ENCODE measurements around the gene DIS3.
A peak's percentile ranks its signal among the peaks of the same experiment; 100 is the strongest.

The DIS3 gene

DNA sequence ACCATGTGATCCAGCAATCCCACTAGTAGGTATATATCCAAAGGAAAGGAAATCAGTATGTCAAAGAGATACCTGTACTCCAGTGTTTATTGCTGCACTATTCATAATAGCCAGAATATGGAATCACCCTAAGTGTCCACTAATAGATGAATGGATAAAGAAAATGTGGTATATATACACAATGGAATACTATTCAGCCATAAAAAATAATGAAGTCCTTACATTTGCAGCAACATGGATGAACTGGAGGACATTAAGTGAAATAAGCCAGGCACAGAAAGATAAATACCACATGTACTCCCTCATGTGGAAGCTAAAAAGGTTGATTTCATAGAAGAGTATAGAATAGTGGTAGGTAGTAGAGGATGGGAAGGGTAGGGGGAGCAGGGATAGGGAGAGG is 30.5 kb downstream of the DIS3 start:
- TF ChIP-seq, protein P1, sequence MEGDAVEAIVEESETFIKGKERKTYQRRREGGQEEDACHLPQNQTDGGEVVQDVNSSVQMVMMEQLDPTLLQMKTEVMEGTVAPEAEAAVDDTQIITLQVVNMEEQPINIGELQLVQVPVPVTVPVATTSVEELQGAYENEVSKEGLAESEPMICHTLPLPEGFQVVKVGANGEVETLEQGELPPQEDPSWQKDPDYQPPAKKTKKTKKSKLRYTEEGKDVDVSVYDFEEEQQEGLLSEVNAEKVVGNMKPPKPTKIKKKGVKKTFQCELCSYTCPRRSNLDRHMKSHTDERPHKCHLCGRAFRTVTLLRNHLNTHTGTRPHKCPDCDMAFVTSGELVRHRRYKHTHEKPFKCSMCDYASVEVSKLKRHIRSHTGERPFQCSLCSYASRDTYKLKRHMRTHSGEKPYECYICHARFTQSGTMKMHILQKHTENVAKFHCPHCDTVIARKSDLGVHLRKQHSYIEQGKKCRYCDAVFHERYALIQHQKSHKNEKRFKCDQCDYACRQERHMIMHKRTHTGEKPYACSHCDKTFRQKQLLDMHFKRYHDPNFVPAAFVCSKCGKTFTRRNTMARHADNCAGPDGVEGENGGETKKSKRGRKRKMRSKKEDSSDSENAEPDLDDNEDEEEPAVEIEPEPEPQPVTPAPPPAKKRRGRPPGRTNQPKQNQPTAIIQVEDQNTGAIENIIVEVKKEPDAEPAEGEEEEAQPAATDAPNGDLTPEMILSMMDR (conservative IDR thresholded peaks at IDR 0.05; ENCODE audit: low read depth) = no peak
- CTCF ChIA-PET = no interaction called here
- H3K27ac ChIP-seq = no peak overlapping the region
- DNase-seq (ENCODE audit: low spot score) = no peak
- POLR2A ChIA-PET (ENCODE audit: low non-redundant PET) = no interaction called here

DNA sequence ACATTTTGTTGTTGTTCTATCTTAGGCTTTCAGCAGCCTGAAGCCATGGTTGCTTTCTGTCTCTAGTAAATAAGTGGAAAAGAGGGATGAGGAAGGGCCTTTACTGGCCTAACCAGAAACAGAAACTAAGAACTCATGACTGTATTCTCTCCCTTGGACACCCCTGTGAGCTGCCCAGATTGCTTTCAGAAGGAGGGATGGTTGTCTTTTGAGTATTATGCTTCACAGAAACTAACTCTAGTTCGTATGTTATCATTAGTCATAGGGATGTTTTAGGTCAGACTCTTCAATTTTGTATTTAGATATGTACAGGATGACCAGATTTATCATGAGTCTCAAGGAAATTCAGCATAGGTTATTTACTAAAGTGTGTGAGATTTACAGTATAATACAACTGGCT is 36.4 kb downstream of the DIS3 start:
- no peak overlapping the region for H3K27ac ChIP-seq
- no peak for DNase-seq (ENCODE audit: low spot score)
- TF ChIP-seq, protein P1 (conservative IDR thresholded peaks at IDR 0.05; ENCODE audit: low read depth) = no peak
- ChIA-PET CTCF (interaction anchor here (0.6 kb wide), 1 partner anchor 16 kb away, joined by 3 read pairs; no protein-coding TSS in a partner anchor), POLR2A (ENCODE audit: low non-redundant PET) (no interaction called here)

DNA sequence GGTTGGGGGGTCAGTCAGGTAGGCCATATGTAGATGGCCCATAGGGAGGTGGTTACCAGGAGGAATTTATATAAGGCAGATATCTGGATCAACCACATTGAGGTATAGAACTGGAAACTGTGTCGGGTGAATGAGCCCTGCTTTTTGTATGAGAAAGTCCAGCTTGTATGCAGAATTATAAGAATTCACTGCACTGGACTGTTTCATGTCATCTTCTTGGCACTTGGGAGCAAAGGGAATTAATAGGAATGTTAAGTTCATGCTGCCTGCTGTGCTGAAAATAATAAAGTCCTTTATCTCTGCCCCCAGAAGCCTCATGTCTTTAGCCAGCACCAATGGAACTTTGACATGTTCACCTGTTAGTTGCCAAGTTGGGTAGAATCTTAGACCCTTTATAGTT is 41.7 kb downstream of the DIS3 start:
- TF ChIP-seq, protein P1 (conservative IDR thresholded peaks at IDR 0.05; ENCODE audit: low read depth) = no peak
- ChIA-PET POLR2A (ENCODE audit: low non-redundant PET) (no interaction called here), CTCF (no interaction called here)
- DNase-seq (ENCODE audit: low spot score) = no peak
- no peak overlapping the region for H3K27ac ChIP-seq

DNA sequence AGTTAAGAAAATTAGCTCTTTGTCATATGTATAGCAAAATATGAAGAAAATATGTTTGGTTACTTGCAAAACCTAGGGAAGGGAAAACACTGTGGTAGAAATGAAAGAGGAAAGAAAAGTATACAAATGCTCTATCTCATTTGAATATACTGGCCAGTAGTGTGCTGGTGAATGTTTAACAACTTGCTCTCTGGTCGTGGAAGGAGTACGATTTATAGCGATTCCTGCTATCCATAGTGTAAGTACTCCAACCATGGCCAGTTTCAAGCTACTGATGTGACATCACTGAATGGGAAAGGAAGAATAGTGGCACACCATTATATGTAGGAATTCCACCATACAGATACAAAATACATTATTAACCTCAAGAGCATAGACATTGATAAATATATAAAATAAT is 44.7 kb downstream of the DIS3 start:
- POLR2A ChIA-PET (ENCODE audit: low non-redundant PET) = no interaction called here

DNA sequence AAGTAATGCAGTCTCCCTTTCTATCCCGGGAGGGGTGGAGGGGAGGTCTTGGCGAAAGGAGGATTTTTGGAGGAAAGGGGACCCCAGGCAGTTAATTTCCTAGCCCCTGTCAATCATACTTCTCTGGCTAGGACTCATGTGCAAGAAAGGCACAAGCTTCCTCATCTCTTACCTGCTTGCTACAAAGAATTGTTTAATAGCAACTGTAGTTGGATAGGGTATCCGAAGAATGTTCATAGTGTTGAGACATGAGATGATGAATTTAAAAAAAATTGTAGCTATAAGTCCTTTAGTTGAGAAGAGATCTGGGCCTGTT is 53.5 kb downstream of the DIS3 start:
- ChIA-PET CTCF (no interaction called here), POLR2A (ENCODE audit: low non-redundant PET) (interaction anchor here (0.6 kb wide), 1 partner anchor 331 kb away, joined by 3 read pairs; the partner anchor contains the start of gene KLF5)
- H3K27ac ChIP-seq = peak overlapping the region; percentile 81
- TF ChIP-seq, protein P1 (conservative IDR thresholded peaks at IDR 0.05; ENCODE audit: low read depth) = no peak
- DNase-seq (ENCODE audit: low spot score) = no peak

More for the DNA sequence above, 44.7 kb downstream of the DIS3 start:
- CTCF ChIA-PET = no interaction called here
- DNase-seq (ENCODE audit: low spot score) = no peak
- TF ChIP-seq, protein P1 (conservative IDR thresholded peaks at IDR 0.05; ENCODE audit: low read depth) = no peak
- H3K27ac ChIP-seq = no peak overlapping the region

DNA sequence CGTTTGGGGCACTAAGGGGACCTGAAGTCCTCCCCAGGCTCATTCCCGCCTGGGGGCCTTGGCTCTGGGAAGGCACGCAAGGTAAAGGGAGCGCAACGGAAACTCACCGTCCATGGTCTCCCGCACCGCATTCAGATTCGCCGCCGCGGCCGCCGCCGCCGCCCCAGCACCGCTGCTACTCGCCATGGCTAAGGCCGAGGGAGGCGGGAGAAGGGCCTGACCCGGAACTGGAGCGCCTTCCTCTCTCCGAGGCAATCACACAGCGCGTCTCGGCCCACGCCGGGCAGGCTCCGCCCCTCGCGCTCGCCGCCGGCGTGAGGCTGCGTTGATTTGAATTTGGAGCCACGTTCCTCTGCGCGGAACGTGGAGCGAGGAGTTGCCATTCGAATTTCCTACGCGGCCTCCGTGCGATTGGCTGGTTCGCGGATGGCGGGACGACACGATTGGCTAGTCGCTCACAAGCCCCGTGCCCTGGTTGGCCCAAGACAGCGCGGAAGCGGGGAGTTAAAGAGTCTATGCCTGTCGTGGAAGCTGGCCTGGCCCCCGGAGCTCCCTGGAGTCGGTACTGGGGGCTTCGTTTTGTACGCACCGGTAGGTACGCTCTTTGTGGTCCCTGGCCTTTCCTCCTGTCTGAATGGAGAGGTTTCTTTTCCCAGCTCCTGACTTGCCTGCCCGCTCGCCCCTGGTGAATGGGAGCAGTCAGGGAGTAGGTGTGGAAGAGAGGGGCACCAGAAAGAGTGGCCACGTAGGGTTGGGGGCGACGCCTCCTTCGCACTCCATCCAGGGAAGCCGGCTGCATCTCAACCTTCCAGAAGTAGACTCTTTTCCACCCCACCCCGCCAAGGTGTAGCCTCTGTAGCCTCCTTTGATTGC is 54.0 kb downstream of the DIS3 start, which contains the start of the genes BORA and MZT1:
TSS of gene BORA (plus strand) at position 507 of the 873 bp plus-strand sequence. CDS start 1,018 bp downstream, outside the sequence.
TSS of gene MZT1 (minus strand) at position 213 of the 873 bp plus-strand sequence. CDS start at position 186, 27 bp downstream.
- ChIA-PET CTCF (interaction anchor here (0.6 kb wide), 1 partner anchor 19 kb away, joined by 4 read pairs; no protein-coding TSS in a partner anchor), POLR2A (ENCODE audit: low non-redundant PET) (interaction anchor here (0.6 kb wide), 1 partner anchor 331 kb away, joined by 3 read pairs; the partner anchor contains the start of gene KLF5)
- peak; percentile 97 for DNase-seq (ENCODE audit: low spot score)
- H3K27ac ChIP-seq = peak within 1 kb of the TSS; percentile 81
- TF ChIP-seq, protein P1 (conservative IDR thresholded peaks at IDR 0.05; ENCODE audit: low read depth) = no peak

Measured in RWPE1 (cell line).